ENCODE measurements around the gene TIAM2. TPM values are rescaled to one million over a fixed set of nuclear protein-coding genes. Genes with fewer than 3 reads are reported as not detected.

Gene TIAM2
- total and polyA plus RNA-seq, 2 experiments from 2014 or later, result 14.2 to 24.4 TPM

- H3K27me3 Mint-ChIP-seq (ENCODE audit: insufficient read depth, low read depth, poor library complexity), result peaks cover 11% of the 10 kb centered on the region
- Histone ChIP-seq H3K79me2 (replicated peaks; ENCODE audit: insufficient read depth) (no peaks in the 10 kb centered on the region), H3F3A (replicated peaks; ENCODE audit: low read depth) (peaks cover 4% of the 10 kb centered on the region; the same call in 1 of the 2 replicates), H3K4me3 (peak overlapping the region; percentile 3; the same call in 1 of the 2 replicates), H3K36me3 (ENCODE audit: insufficient read depth) (no peaks in the 10 kb centered on the region), H4K20me1 (replicated peaks; ENCODE audit: insufficient read depth) (no peaks in the 10 kb centered on the region), H3K4me1 (ENCODE audit: insufficient read depth) (peaks cover 34% of the 10 kb centered on the region), H3K9me2 (ENCODE audit: insufficient read depth) (no peaks in the 10 kb centered on the region), H3K27ac (ENCODE audit: low read depth) (peak overlapping the region; percentile 93), H3K4me2 (peak overlapping the region; percentile 66), H3K27me3 (ENCODE audit: insufficient read depth) (no peaks in the 10 kb centered on the region), H2AFZ (no peak overlapping the region)
- TF ChIP-seq, protein P1, sequence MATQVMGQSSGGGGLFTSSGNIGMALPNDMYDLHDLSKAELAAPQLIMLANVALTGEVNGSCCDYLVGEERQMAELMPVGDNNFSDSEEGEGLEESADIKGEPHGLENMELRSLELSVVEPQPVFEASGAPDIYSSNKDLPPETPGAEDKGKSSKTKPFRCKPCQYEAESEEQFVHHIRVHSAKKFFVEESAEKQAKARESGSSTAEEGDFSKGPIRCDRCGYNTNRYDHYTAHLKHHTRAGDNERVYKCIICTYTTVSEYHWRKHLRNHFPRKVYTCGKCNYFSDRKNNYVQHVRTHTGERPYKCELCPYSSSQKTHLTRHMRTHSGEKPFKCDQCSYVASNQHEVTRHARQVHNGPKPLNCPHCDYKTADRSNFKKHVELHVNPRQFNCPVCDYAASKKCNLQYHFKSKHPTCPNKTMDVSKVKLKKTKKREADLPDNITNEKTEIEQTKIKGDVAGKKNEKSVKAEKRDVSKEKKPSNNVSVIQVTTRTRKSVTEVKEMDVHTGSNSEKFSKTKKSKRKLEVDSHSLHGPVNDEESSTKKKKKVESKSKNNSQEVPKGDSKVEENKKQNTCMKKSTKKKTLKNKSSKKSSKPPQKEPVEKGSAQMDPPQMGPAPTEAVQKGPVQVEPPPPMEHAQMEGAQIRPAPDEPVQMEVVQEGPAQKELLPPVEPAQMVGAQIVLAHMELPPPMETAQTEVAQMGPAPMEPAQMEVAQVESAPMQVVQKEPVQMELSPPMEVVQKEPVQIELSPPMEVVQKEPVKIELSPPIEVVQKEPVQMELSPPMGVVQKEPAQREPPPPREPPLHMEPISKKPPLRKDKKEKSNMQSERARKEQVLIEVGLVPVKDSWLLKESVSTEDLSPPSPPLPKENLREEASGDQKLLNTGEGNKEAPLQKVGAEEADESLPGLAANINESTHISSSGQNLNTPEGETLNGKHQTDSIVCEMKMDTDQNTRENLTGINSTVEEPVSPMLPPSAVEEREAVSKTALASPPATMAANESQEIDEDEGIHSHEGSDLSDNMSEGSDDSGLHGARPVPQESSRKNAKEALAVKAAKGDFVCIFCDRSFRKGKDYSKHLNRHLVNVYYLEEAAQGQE (IDR thresholded peaks at IDR 0.05; ENCODE audit: unreplicated experiment), result no peak
- TF ChIP-seq NANOG (IDR thresholded peaks at IDR 0.05; ENCODE audit: borderline replicate concordance), result no peak
- no peak for TF ChIP-seq ZNF331 (CRISPR knock-in tag; IDR thresholded peaks at IDR 0.05; ENCODE audit: low read depth)
- no peak for TF ChIP-seq STAT1 (IDR thresholded peaks at IDR 0.05; ENCODE audit: unreplicated experiment)
- no peak for TF ChIP-seq JUNB (IDR thresholded peaks at IDR 0.05; ENCODE audit: unreplicated experiment)
- peak overlapping the region; percentile 57 for H3K4me3 Mint-ChIP-seq
- H3K4me1 Mint-ChIP-seq, result peaks cover 54% of the 10 kb centered on the region
- 0 out of 3 replicates have a peak, but pooled peaks cover 2% of the 10 kb centered on the region for H3K9me3 Mint-ChIP-seq
- no peak for DNase-seq (ENCODE audit: low spot score)
- H3K27ac Mint-ChIP-seq, result peak overlapping the region; percentile 88
- ATAC-seq, result no peak
- H3K36me3 Mint-ChIP-seq (ENCODE audit: low read depth), result peaks cover 8% of the 10 kb centered on the region; the same call in 1 of the 3 replicates
These were observed 126.2 kb downstream of the TIAM2 start for GRCh38 chr6:155121294-155121693.

DNA sequence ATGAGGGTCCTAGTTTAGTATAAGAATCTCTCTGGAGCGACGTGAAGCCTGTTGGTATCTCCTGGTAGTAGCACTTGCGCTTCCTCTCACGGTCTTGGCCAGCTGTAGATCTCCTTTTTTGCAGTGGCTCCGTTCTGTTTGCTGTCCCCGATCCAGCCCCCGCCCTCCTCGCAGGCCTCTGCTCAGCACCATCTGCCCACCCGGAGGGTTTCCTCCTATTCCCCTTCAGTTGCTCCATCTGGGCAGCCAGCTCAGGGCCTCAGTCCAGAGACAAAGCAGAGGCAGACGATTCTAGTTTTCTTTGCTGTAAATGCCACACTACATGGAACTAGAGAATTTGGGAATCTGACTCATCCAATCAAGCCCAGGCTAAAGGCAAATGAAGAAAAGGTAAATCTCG, 126.6 kb downstream of the TIAM2 start:
- peak overlapping the region; percentile 93 for H3K27ac ChIP-seq (ENCODE audit: low read depth)
- peaks cover 34% of the 10 kb centered on the region for H3K4me1 ChIP-seq (ENCODE audit: insufficient read depth)
- Mint-ChIP-seq H3K27me3 (ENCODE audit: insufficient read depth, low read depth, poor library complexity) (peaks cover 12% of the 10 kb centered on the region), H3K4me3 (peak overlapping the region; percentile 57), H3K9me3 (0 out of 3 replicates have a peak, but pooled peaks cover 2% of the 10 kb centered on the region), H3K27ac (peak overlapping the region; percentile 88), H3K36me3 (ENCODE audit: low read depth) (peaks cover 8% of the 10 kb centered on the region; the same call in 2 of the 3 replicates), H3K4me1 (peaks cover 50% of the 10 kb centered on the region)
- TF ChIP-seq ZNF462 (CRISPR knock-in tag; IDR thresholded peaks at IDR 0.05), result peak; percentile 64; the same call in 1 of the 2 replicates
- TF ChIP-seq JUNB (IDR thresholded peaks at IDR 0.05; ENCODE audit: unreplicated experiment), result no peak
- no peaks in the 10 kb centered on the region for H3K27me3 ChIP-seq (ENCODE audit: insufficient read depth)
- H3K4me2 ChIP-seq, result peak overlapping the region; percentile 66
- H3F3A ChIP-seq (replicated peaks; ENCODE audit: low read depth), result peaks cover 4% of the 10 kb centered on the region; the same call in 1 of the 2 replicates
- peak overlapping the region; percentile 3; the same call in 1 of the 2 replicates for H3K4me3 ChIP-seq
- DNase-seq (ENCODE audit: low spot score), result peak; percentile 74
- H3K79me2 ChIP-seq (replicated peaks; ENCODE audit: insufficient read depth), result no peaks in the 10 kb centered on the region
- no peaks in the 10 kb centered on the region for H3K36me3 ChIP-seq (ENCODE audit: insufficient read depth)
- H4K20me1 ChIP-seq (replicated peaks; ENCODE audit: insufficient read depth), result no peaks in the 10 kb centered on the region
- peak; percentile 65 for ATAC-seq
- no peak overlapping the region for H2AFZ ChIP-seq
- no peaks in the 10 kb centered on the region for H3K9me2 ChIP-seq (ENCODE audit: insufficient read depth)
